GM19397 (cell line): ENCODE results near the gene PIGC.
A peak's percentile ranks its signal among the peaks of the same experiment; 100 is the strongest.

Source experiments
- ATAC-seq: cut with Tn5 transposase; IDR thresholded peaks from one replicate; pipeline ENCODE4 v1.9.1; 2021; ENCODE audit warnings: mild to moderate bottlenecking, moderate library complexity; ENCODE audit not compliant: unreplicated experiment

The PIGC gene

GRCh38 chr1:172443666-172444453, at the start of gene PIGC:
Gene PIGC, minus strand, starts transcription at chr1:172444069. Its CDS starts 1,447 bp downstream, at chr1:172442622.
- ATAC-seq: peak; percentile 100

- ATAC-seq: no peak
Observed at GRCh38 chr1:172492421-172492820, 48.6 kb upstream of the PIGC start.

GRCh38 chr1:172489847-172490246, 46.0 kb upstream of the PIGC start:
- no peak for ATAC-seq

GRCh38 chr1:172488393-172488792, 44.5 kb upstream of the PIGC start:
- no peak for ATAC-seq

- no peak for ATAC-seq
Observed at GRCh38 chr1:172487550-172487949, 43.7 kb upstream of the PIGC start.

GRCh38 chr1:172486805-172487454, 43.1 kb upstream of the PIGC start:
- ATAC-seq: no peak

- no peak for ATAC-seq
Observed at GRCh38 chr1:172485626-172486025, 41.8 kb upstream of the PIGC start.

GRCh38 chr1:172484252-172484651, 40.4 kb upstream of the PIGC start:
- no peak for ATAC-seq

- no peak for ATAC-seq
Observed at GRCh38 chr1:172483448-172483847, 39.6 kb upstream of the PIGC start.

- ATAC-seq: no peak
Observed at GRCh38 chr1:172482044-172482443, 38.2 kb upstream of the PIGC start.

GRCh38 chr1:172480431-172480830, 36.6 kb upstream of the PIGC start:
- ATAC-seq: no peak

GRCh38 chr1:172478485-172478884, 34.6 kb upstream of the PIGC start:
- no peak for ATAC-seq

GRCh38 chr1:172477741-172478140, 33.9 kb upstream of the PIGC start:
- no peak for ATAC-seq

- no peak for ATAC-seq
Observed at GRCh38 chr1:172477216-172477615, 33.3 kb upstream of the PIGC start.

- ATAC-seq: no peak
Observed at GRCh38 chr1:172476218-172476811, 32.4 kb upstream of the PIGC start.

- no peak for ATAC-seq
Observed at GRCh38 chr1:172473842-172474241, 30.0 kb upstream of the PIGC start.

GRCh38 chr1:172473302-172473701, 29.4 kb upstream of the PIGC start:
- no peak for ATAC-seq

- no peak for ATAC-seq
Observed at GRCh38 chr1:172472495-172472894, 28.6 kb upstream of the PIGC start.

GRCh38 chr1:172471666-172472065, 27.8 kb upstream of the PIGC start:
- ATAC-seq: no peak

GRCh38 chr1:172470149-172470548, 26.3 kb upstream of the PIGC start:
- no peak for ATAC-seq

- ATAC-seq: no peak
Observed at GRCh38 chr1:172469717-172470116, 25.8 kb upstream of the PIGC start.

- no peak for ATAC-seq
Observed at GRCh38 chr1:172468296-172468695, 24.4 kb upstream of the PIGC start.
